GM12865 (cell line): ENCODE results near the gene IL6ST.

Source experiments
- DNase-seq: peaks from one replicate; pipeline ENCODE4 v3.0.0; 2010; ENCODE audit warnings: low read depth
- H3K4me3 ChIP-seq: 2 replicates; pipeline ENCODE4 v1.5.1; 2011; ENCODE audit warnings: mild to moderate bottlenecking, low read depth, low read length, control low read depth
- CTCF ChIP-seq: IDR thresholded peaks from 2 replicates; pipeline ENCODE4 v1.5.1; 2011; ENCODE audit warnings: low read length, control low read depth, low read depth, inconsistent platforms; ENCODE audit not compliant: insufficient read depth; ENCODE audit errors: missing control alignments

The IL6ST gene

GRCh38 chr5:55932700-55933099, 62.1 kb downstream of the IL6ST start:
- no peak overlapping the region for H3K4me3 ChIP-seq
- no peak for DNase-seq
- no peak for TF ChIP-seq CTCF

- DNase-seq: no peak
- no peak overlapping the region for H3K4me3 ChIP-seq
- TF ChIP-seq CTCF: no peak
Observed at GRCh38 chr5:55929020-55929799, 65.6 kb downstream of the IL6ST start.

GRCh38 chr5:55927861-55928655, 66.7 kb downstream of the IL6ST start:
- TF ChIP-seq CTCF: no peak
- no peak for DNase-seq
- H3K4me3 ChIP-seq: no peak overlapping the region

- no peak for DNase-seq
- H3K4me3 ChIP-seq: no peak overlapping the region
- TF ChIP-seq CTCF: no peak
Observed at GRCh38 chr5:55926476-55926875, 68.3 kb downstream of the IL6ST start.

- H3K4me3 ChIP-seq: no peak overlapping the region
- DNase-seq: no peak
- TF ChIP-seq CTCF: no peak
Observed at GRCh38 chr5:55925712-55926111, 69.1 kb downstream of the IL6ST start.

GRCh38 chr5:55925181-55925580, 69.6 kb downstream of the IL6ST start:
- DNase-seq: no peak
- TF ChIP-seq CTCF: no peak
- H3K4me3 ChIP-seq: no peak overlapping the region

- no peak for TF ChIP-seq CTCF
- DNase-seq: no peak
- no peak overlapping the region for H3K4me3 ChIP-seq
Observed at GRCh38 chr5:55924744-55925143, 70.0 kb downstream of the IL6ST start.
